ENCODE measurements around the gene RPL22L1. TPM values are rescaled to one million over a fixed set of nuclear protein-coding genes. Genes with fewer than 3 reads are reported as not detected.
"Not testable (repeated sequence)": the region's sequence is repeated elsewhere in the genome, so short reads cannot be mapped to it uniquely, and the experiment has no call there.

RPL22L1 gene
- total RNA-seq, 2 experiments from 2014 or later, result 480 to 525 TPM

- H3K36me3 Mint-ChIP-seq (ENCODE audit: low read depth), result peaks cover 29% of the 10 kb centered on the region
- intact Hi-C loops (cut with micrococcal nuclease), result no loop called here
- H3K4me1 Mint-ChIP-seq (ENCODE audit: low read depth), result no peaks in the 10 kb centered on the region
- no peak for DNase-seq
- CTCF ChIA-PET, result interaction anchor here (0.7 kb wide), 1 partner anchor 135 kb away, joined by 3 read pairs; no protein-coding TSS in a partner anchor
- no peak overlapping the region for H3K27ac Mint-ChIP-seq
- no peak overlapping the region for H3K4me3 Mint-ChIP-seq
- no peaks in the 10 kb centered on the region for H3K27me3 Mint-ChIP-seq (ENCODE audit: low read depth)
- peaks cover 4% of the 10 kb centered on the region for H3K9me3 Mint-ChIP-seq
These were observed 29.5 kb upstream of the RPL22L1 start for GRCh38 chr3:170899455-170899854.

GRCh38 chr3:170897978-170898377, 28.0 kb upstream of the RPL22L1 start:
- H3K27me3 Mint-ChIP-seq (ENCODE audit: low read depth), result no peaks in the 10 kb centered on the region
- H3K36me3 Mint-ChIP-seq (ENCODE audit: low read depth), result peaks cover 31% of the 10 kb centered on the region
- no peak for DNase-seq
- no peak overlapping the region for H3K4me3 Mint-ChIP-seq
- intact Hi-C loops (cut with micrococcal nuclease), result no loop called here
- peaks cover 4% of the 10 kb centered on the region for H3K9me3 Mint-ChIP-seq
- CTCF ChIA-PET, result no interaction called here
- H3K27ac Mint-ChIP-seq, result no peak overlapping the region
- no peaks in the 10 kb centered on the region for H3K4me1 Mint-ChIP-seq (ENCODE audit: low read depth)

GRCh38 chr3:170897199-170897598, 27.2 kb upstream of the RPL22L1 start:
- intact Hi-C loops (cut with micrococcal nuclease), result not testable (repeated sequence)

DNA sequence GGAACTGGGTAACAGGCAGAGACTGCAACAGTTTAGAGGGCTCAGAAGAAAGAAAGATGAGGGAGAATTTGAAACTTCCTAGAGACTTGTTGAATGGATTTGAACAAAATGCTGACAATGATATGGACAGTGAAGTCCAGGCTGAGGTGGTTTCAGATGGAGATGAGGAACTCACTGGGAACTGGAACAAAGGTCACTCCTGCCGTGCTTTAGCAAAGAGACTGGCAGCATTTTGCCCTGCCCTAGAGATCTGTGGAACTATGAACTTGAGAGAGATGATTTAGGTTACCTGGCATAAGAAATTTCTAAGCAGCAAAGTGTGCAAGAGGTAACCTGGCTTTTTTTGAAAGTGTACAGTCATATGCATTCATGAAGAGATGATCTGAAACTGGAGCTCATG, 26.8 kb upstream of the RPL22L1 start:
- no peaks in the 10 kb centered on the region for H3K27me3 Mint-ChIP-seq (ENCODE audit: low read depth)
- H3K4me3 Mint-ChIP-seq, result no peak overlapping the region
- peaks cover 4% of the 10 kb centered on the region for H3K9me3 Mint-ChIP-seq
- H3K36me3 Mint-ChIP-seq (ENCODE audit: low read depth), result peaks cover 28% of the 10 kb centered on the region
- no peak for DNase-seq
- no peaks in the 10 kb centered on the region for H3K4me1 Mint-ChIP-seq (ENCODE audit: low read depth)
- intact Hi-C loops (cut with micrococcal nuclease), result no loop called here
- no peak overlapping the region for H3K27ac Mint-ChIP-seq
- CTCF ChIA-PET, result no interaction called here

More at GRCh38 chr3:170897199-170897598, 27.2 kb upstream of the RPL22L1 start:
- CTCF ChIA-PET; DNase-seq; H3K27ac Mint-ChIP-seq; H3K27me3 Mint-ChIP-seq (ENCODE audit: low read depth); H3K4me3 Mint-ChIP-seq; H3K4me1 Mint-ChIP-seq (ENCODE audit: low read depth); H3K9me3 Mint-ChIP-seq: not testable (repeated sequence)
- H3K36me3 Mint-ChIP-seq (ENCODE audit: low read depth), result peaks cover 28% of the 10 kb centered on the region

DNA sequence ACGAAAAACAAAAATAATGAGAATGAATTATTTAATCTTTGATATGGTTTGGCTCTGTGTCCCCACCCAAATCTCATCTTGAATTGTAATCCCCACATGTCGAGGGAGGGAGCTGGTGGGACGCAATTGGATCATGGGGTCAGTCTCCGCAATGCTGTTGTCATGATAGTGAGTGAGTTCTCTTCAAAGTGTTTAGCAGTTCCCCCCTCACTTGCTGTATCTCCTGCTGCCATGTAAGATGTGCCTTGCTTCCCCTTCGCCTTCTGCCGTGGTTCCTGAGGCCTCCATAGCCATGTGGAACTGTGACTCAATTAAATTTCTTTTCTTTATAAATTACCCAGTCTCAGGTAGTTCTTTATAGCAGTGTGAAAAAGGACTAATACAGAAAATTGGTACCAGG, 26.3 kb upstream of the RPL22L1 start:
- H3K9me3 Mint-ChIP-seq; H3K4me3 Mint-ChIP-seq; H3K27me3 Mint-ChIP-seq (ENCODE audit: low read depth); DNase-seq; H3K4me1 Mint-ChIP-seq (ENCODE audit: low read depth); H3K27ac Mint-ChIP-seq; CTCF ChIA-PET; intact Hi-C loops (cut with micrococcal nuclease): not testable (repeated sequence)
- H3K36me3 Mint-ChIP-seq (ENCODE audit: low read depth), result peaks cover 29% of the 10 kb centered on the region

- H3K9me3 Mint-ChIP-seq, result peaks cover 4% of the 10 kb centered on the region
- CTCF ChIA-PET, result interaction anchor here (0.5 to 0.6 kb wide), 2 partner anchors 541 to 1199 kb away, joined by 3 to 4 read pairs; no protein-coding TSS in a partner anchor
- H3K36me3 Mint-ChIP-seq (ENCODE audit: low read depth), result peaks cover 23% of the 10 kb centered on the region
These were observed 23.9 kb upstream of the RPL22L1 start for GRCh38 chr3:170893895-170894294.

GRCh38 chr3:170889630-170890029, 19.6 kb upstream of the RPL22L1 start:
- no peaks in the 10 kb centered on the region for H3K9me3 Mint-ChIP-seq
- no peak overlapping the region for H3K4me3 Mint-ChIP-seq
- no peak overlapping the region for H3K27ac Mint-ChIP-seq
- CTCF ChIA-PET, result no interaction called here
- H3K27me3 Mint-ChIP-seq (ENCODE audit: low read depth), result no peaks in the 10 kb centered on the region
- no peak for DNase-seq
- peaks cover 5% of the 10 kb centered on the region for H3K36me3 Mint-ChIP-seq (ENCODE audit: low read depth)
- intact Hi-C loops (cut with micrococcal nuclease), result no loop called here
- H3K4me1 Mint-ChIP-seq (ENCODE audit: low read depth), result no peaks in the 10 kb centered on the region

More at GRCh38 chr3:170893895-170894294, 23.9 kb upstream of the RPL22L1 start:
- Mint-ChIP-seq H3K4me3 (no peak overlapping the region), H3K27me3 (ENCODE audit: low read depth) (no peaks in the 10 kb centered on the region), H3K4me1 (ENCODE audit: low read depth) (no peaks in the 10 kb centered on the region), H3K27ac (no peak overlapping the region)
- DNase-seq, result no peak
- intact Hi-C loops (cut with micrococcal nuclease), result no loop called here

DNA sequence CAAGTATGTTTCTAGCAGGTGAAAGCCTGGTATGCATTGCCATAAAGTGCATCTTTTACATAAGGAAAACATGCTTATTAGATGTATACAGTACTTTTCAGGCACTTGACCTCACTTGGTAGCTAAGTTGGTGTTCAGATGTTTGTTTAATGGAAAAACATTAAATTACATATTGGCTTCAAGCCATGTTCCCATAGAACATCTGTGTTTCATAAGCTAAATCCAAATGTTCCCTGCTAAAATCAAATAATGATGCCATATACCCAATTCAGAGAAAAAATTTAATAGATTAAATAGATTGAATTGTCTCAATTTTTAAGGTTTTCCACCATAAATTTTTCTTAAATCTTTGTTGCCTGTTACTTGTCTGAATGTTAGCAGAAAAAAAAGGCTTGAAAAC, 19.1 kb upstream of the RPL22L1 start:
- H3K27me3 Mint-ChIP-seq (ENCODE audit: low read depth), result peaks cover 3% of the 10 kb centered on the region
- no peak overlapping the region for H3K4me3 Mint-ChIP-seq
- no peaks in the 10 kb centered on the region for H3K9me3 Mint-ChIP-seq

DNA sequence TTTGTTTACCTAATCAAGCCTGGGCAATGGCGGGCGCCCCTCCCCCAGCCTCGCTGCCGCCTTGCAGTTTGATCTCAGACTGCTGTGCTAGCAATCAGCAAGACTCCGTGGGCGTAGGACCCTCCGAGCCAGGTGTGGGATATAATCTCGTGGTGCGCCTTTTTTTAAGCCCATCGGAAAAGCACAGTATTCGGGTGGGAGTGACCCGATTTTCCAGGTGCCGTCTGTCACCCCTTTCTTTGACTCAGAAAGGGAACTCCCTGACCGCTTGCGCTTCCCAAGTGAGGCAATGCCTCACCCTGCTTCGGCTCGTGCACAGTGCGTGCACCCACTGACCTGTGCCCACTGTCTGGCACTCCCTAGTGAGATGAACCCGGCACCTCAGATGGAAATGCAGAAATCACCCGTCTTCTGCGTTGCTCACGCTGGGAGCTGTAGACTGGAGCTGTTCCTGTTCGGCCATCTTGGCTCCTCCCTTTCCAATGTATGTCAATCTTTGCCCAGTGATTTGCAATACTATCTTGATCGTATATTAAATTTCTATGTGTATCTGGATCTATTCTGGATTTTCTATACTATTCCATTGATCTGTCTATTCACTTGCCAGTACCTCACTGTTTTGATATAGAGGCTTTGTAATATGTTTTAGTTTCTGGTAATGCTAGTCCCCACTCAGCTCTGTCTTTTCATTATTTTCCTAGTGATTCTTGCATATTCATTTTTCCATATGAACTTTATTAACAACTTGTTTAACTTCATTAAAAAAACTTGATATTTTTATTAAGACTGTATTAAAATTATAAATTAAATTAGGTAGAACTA, 14.3 kb upstream of the RPL22L1 start:
- H3K4me1 Mint-ChIP-seq (ENCODE audit: low read depth); H3K27me3 Mint-ChIP-seq (ENCODE audit: low read depth); H3K36me3 Mint-ChIP-seq (ENCODE audit: low read depth); intact Hi-C loops (cut with micrococcal nuclease); H3K27ac Mint-ChIP-seq; H3K4me3 Mint-ChIP-seq; H3K9me3 Mint-ChIP-seq; DNase-seq: not testable (repeated sequence)
- CTCF ChIA-PET, result interaction anchor here (1.4 kb wide), 1 partner anchor 73 kb away, joined by 4 read pairs; no protein-coding TSS in a partner anchor

More for the DNA sequence above, 19.1 kb upstream of the RPL22L1 start:
- Mint-ChIP-seq H3K27ac (no peak overlapping the region), H3K4me1 (ENCODE audit: low read depth) (no peaks in the 10 kb centered on the region), H3K36me3 (ENCODE audit: low read depth) (peaks cover 5% of the 10 kb centered on the region)
- intact Hi-C loops (cut with micrococcal nuclease), result no loop called here
- DNase-seq, result no peak
- CTCF ChIA-PET, result no interaction called here

GRCh38 chr3:170878688-170879087, 8.7 kb upstream of the RPL22L1 start:
- H3K36me3 Mint-ChIP-seq (ENCODE audit: low read depth); H3K4me3 Mint-ChIP-seq; CTCF ChIA-PET; H3K4me1 Mint-ChIP-seq (ENCODE audit: low read depth); H3K9me3 Mint-ChIP-seq; DNase-seq; H3K27ac Mint-ChIP-seq; H3K27me3 Mint-ChIP-seq (ENCODE audit: low read depth): not testable (repeated sequence)
- intact Hi-C loops (cut with micrococcal nuclease), result loop anchor here (10.0 kb wide), 1 partner anchor 686 kb away; no protein-coding TSS in a partner anchor

GRCh38 chr3:170877311-170877710, 7.3 kb upstream of the RPL22L1 start:
- H3K36me3 Mint-ChIP-seq (ENCODE audit: low read depth); CTCF ChIA-PET; H3K9me3 Mint-ChIP-seq; H3K27ac Mint-ChIP-seq; H3K4me3 Mint-ChIP-seq; H3K4me1 Mint-ChIP-seq (ENCODE audit: low read depth); DNase-seq; H3K27me3 Mint-ChIP-seq (ENCODE audit: low read depth): not testable (repeated sequence)
- intact Hi-C loops (cut with micrococcal nuclease), result loop anchor here (10.0 kb wide), 1 partner anchor 687 kb away; no protein-coding TSS in a partner anchor

DNA sequence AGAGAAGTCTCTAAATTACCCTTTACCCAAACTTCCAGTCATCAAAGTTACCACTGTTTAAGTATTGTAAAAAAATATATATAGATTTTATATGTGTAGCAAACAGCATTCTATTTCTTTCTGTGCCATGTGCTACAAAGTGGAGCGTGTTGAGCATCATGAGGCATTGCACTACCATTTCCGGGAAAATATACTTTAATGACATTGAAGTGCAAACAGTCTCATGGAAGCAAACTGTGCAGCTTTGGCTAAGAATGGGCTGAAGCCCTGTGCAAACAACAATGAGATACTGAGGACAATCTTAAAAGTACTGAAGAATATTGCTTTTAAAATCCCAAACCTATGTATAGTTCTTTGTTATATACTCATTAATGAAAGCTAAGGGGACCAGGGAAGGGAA, 6.5 kb upstream of the RPL22L1 start:
- peaks cover 2% of the 10 kb centered on the region for H3K9me3 Mint-ChIP-seq
- DNase-seq, result no peak
- H3K27me3 Mint-ChIP-seq (ENCODE audit: low read depth), result no peaks in the 10 kb centered on the region
- H3K4me1 Mint-ChIP-seq (ENCODE audit: low read depth), result no peaks in the 10 kb centered on the region
- H3K36me3 Mint-ChIP-seq (ENCODE audit: low read depth), result no peaks in the 10 kb centered on the region
- H3K4me3 Mint-ChIP-seq, result no peak overlapping the region
- intact Hi-C loops (cut with micrococcal nuclease), result loop anchor here (10.0 kb wide), 1 partner anchor 688 kb away; no protein-coding TSS in a partner anchor
- no peak overlapping the region for H3K27ac Mint-ChIP-seq
- CTCF ChIA-PET, result no interaction called here

GRCh38 chr3:170869239-170869590, 780 bp downstream of the RPL22L1 start:
- peaks cover 31% of the 10 kb centered on the region for H3K36me3 Mint-ChIP-seq (ENCODE audit: low read depth)
- no peaks in the 10 kb centered on the region for H3K27me3 Mint-ChIP-seq (ENCODE audit: low read depth)
- H3K27ac Mint-ChIP-seq, result peak overlapping the region; percentile 98
- intact Hi-C loops (cut with micrococcal nuclease), result loop anchor here (1.0 kb wide), 1 partner anchor 159 kb away; no protein-coding TSS in a partner anchor
- DNase-seq, result no peak
- H3K4me1 Mint-ChIP-seq (ENCODE audit: low read depth), result peaks cover 14% of the 10 kb centered on the region
- no peaks in the 10 kb centered on the region for H3K9me3 Mint-ChIP-seq
- CTCF ChIA-PET, result interaction anchor here (1.4 kb wide), 1 partner anchor 39 kb away, joined by 4 read pairs; the partner anchor contains the start of gene EIF5A2
- H3K4me3 Mint-ChIP-seq, result peak overlapping the region; percentile 94

Data from activated naive CD4-positive, alpha-beta T cell treated with anti-CD3 and anti-CD28 coated beads for 36 hours (primary cell).